ENCODE results near the gene IL37. TPM values are rescaled to one million over a fixed set of nuclear protein-coding genes. Genes with fewer than 3 reads are reported as not detected.

Gene IL37, protein sequence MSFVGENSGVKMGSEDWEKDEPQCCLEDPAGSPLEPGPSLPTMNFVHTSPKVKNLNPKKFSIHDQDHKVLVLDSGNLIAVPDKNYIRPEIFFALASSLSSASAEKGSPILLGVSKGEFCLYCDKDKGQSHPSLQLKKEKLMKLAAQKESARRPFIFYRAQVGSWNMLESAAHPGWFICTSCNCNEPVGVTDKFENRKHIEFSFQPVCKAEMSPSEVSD
- not detected in 2 replicates for total RNA-seq
- long read RNA-seq = 0 reads

DNA sequence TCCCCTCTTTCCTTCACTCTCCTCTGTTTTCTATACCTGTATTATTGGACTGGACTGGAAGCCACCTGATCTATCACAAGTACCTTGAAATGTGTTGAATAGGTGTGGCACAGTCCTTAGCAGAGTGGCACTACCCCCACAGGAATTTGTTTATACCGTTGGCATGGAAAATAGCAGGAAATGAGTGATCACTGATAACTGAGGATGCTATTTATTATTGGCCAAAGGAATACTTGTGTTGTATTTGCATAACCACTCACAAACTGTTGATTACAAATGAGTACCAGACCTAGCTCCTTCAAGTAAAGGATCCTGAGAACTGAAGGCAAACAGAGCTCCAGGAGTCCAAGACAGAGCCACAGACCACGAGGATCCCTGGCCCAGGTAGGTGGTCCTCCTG, at the start of gene IL37:
Gene IL37 (plus strand): TSS at position 301 of the 400 bp plus-strand sequence. CDS start 1,848 bp downstream, outside the sequence.
- Mint-ChIP-seq H3K4me3 (ENCODE audit: low read depth) (no peak within 1 kb of the TSS), H3K36me3 (ENCODE audit: insufficient read depth) (no peaks in the 10 kb centered on the region), H3K4me1 (ENCODE audit: low read depth) (no peaks in the 10 kb centered on the region), H3K27me3 (no peaks in the 10 kb centered on the region), H3K9me3 (ENCODE audit: low read depth) (peaks cover 3% of the 10 kb centered on the region), H3K27ac (no peak within 1 kb of the TSS)
- TF ChIP-seq, protein P1, sequence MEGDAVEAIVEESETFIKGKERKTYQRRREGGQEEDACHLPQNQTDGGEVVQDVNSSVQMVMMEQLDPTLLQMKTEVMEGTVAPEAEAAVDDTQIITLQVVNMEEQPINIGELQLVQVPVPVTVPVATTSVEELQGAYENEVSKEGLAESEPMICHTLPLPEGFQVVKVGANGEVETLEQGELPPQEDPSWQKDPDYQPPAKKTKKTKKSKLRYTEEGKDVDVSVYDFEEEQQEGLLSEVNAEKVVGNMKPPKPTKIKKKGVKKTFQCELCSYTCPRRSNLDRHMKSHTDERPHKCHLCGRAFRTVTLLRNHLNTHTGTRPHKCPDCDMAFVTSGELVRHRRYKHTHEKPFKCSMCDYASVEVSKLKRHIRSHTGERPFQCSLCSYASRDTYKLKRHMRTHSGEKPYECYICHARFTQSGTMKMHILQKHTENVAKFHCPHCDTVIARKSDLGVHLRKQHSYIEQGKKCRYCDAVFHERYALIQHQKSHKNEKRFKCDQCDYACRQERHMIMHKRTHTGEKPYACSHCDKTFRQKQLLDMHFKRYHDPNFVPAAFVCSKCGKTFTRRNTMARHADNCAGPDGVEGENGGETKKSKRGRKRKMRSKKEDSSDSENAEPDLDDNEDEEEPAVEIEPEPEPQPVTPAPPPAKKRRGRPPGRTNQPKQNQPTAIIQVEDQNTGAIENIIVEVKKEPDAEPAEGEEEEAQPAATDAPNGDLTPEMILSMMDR (IDR thresholded peaks at IDR 0.05; ENCODE audit: unreplicated experiment) = no peak
- DNase-seq (ENCODE audit: low spot score, unreplicated experiment) = no peak

DNA sequence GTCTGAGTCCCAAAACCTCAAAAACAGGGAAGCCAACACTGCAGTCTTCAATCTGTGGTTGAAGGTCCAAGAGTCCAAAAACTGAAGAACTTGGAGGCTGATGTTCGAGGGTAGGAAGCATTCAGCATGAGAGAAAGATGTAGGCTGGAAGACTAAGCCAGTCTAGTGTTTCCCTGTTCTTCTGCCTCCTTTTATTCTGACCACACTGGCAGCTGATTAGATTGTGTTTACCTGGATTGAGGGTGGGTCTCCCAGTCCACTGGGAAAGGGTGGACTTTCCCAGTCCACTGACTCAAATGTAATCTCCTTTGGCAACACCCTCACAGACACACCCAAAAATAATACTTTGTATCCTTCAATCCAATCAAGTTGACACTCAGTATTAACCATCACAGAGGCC, 46.9 kb upstream of the IL37 start:
- Mint-ChIP-seq H3K27me3 (peaks cover 7% of the 10 kb centered on the region), H3K4me1 (ENCODE audit: low read depth) (peaks cover 2% of the 10 kb centered on the region), H3K4me3 (ENCODE audit: low read depth) (no peak overlapping the region), H3K9me3 (ENCODE audit: low read depth) (peaks cover 37% of the 10 kb centered on the region), H3K27ac (no peak overlapping the region), H3K36me3 (ENCODE audit: insufficient read depth) (peaks cover 3% of the 10 kb centered on the region)
- DNase-seq (ENCODE audit: low spot score, unreplicated experiment) = no peak
- TF ChIP-seq, protein P1 (IDR thresholded peaks at IDR 0.05; ENCODE audit: unreplicated experiment) = no peak

DNA sequence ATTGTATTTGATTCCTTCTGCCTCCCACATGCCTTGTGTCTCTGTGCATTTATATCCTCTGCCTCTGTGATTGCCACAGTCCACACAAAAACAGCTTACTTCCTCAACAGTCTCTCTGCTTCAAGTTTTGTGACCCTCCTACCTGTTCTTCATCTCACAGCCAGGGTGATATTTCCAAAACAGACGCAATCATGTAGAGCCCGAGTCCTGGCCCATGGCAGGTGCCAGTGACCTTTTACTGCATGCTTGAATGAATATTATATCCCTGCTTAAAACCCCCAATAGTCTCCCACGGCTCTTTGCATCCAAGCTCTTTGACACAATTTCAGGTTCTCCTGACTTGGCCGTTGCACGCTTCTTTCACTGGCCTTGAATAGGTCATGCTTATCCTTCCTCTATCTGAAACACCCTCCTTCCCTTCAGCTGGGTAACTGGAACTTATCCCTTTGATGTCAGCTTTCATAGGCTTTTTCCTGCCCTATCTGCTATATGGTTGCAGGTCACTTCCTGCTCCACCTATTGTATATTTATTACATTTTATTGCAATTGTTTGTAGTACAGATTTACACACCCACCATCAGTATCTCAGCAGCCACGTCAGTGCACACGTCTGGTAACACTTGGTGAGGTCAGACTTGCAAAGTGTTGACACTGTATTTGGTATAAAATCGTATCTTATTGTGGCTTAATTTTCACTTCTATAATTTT, 44.7 kb upstream of the IL37 start:
- H3K4me1 Mint-ChIP-seq (ENCODE audit: low read depth) = peaks cover 10% of the 10 kb centered on the region
- peaks cover 10% of the 10 kb centered on the region for H3K27me3 Mint-ChIP-seq
- TF ChIP-seq, protein P1 (IDR thresholded peaks at IDR 0.05; ENCODE audit: unreplicated experiment) = no peak
- no peak for DNase-seq (ENCODE audit: low spot score, unreplicated experiment)
- H3K9me3 Mint-ChIP-seq (ENCODE audit: low read depth) = peaks cover 30% of the 10 kb centered on the region
- no peak overlapping the region for H3K4me3 Mint-ChIP-seq (ENCODE audit: low read depth)
- no peak overlapping the region for H3K27ac Mint-ChIP-seq
- peaks cover 2% of the 10 kb centered on the region for H3K36me3 Mint-ChIP-seq (ENCODE audit: insufficient read depth)

DNA sequence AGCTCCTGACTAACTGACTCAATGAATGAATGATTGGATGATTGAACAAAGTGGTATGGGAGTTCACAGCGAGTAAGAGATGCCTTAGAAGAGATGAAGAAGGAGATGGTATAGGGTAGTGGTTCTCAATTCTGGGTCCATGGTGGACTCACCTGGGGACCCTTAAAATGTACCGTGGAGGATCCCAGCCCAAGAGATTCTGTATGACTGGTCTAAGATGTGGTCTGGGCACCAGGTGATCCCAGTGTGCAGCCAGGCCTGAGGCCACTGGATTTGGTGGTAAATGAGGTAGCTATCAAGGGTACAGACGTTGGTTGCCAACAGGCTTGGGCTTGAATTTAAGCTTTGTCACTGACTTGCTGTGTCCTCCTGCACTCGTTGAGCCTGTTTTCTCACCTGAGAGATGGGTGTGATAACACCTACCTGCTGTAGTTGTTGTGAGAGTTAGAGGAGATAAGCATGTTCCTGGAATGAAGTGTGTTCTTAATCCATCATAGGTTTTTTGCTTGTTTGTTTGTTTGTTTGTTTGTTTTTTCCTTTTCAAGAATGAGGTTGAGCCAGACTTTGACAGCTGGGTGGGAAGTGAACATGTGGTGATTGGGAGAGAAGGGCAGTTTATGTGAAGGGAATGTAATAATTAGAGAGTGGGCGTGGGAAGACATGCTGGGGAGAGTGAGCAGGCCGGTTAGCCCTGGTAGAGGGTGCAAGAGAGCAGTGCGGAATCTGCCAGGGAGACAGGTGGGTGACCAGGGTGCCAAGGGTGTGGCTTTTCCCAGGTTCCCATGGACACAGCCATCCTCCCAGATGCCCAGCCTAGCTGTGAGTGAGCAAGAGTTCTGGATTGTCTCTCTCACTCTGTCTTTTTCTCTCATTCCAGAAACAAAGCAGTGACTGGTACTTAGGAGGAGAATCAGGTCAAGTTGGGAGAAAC, 43.0 kb upstream of the IL37 start:
- H3K36me3 Mint-ChIP-seq (ENCODE audit: insufficient read depth) = peaks cover 2% of the 10 kb centered on the region
- H3K9me3 Mint-ChIP-seq (ENCODE audit: low read depth) = peaks cover 32% of the 10 kb centered on the region
- H3K4me1 Mint-ChIP-seq (ENCODE audit: low read depth) = peaks cover 11% of the 10 kb centered on the region
- H3K27me3 Mint-ChIP-seq = peaks cover 10% of the 10 kb centered on the region
- H3K27ac Mint-ChIP-seq = peak overlapping the region; percentile 67
- no peak for DNase-seq (ENCODE audit: low spot score, unreplicated experiment)
- no peak overlapping the region for H3K4me3 Mint-ChIP-seq (ENCODE audit: low read depth)
- TF ChIP-seq, protein P1 (IDR thresholded peaks at IDR 0.05; ENCODE audit: unreplicated experiment) = no peak

Measured in progenitor cell of endocrine pancreas (in vitro differentiated cells).